Measurements from ENCODE around the gene TIAL1.
"Not testable (repeated sequence)": the region's sequence is repeated elsewhere in the genome, so short reads cannot be mapped to it uniquely, and the experiment has no call there.

Gene TIAL1

DNA sequence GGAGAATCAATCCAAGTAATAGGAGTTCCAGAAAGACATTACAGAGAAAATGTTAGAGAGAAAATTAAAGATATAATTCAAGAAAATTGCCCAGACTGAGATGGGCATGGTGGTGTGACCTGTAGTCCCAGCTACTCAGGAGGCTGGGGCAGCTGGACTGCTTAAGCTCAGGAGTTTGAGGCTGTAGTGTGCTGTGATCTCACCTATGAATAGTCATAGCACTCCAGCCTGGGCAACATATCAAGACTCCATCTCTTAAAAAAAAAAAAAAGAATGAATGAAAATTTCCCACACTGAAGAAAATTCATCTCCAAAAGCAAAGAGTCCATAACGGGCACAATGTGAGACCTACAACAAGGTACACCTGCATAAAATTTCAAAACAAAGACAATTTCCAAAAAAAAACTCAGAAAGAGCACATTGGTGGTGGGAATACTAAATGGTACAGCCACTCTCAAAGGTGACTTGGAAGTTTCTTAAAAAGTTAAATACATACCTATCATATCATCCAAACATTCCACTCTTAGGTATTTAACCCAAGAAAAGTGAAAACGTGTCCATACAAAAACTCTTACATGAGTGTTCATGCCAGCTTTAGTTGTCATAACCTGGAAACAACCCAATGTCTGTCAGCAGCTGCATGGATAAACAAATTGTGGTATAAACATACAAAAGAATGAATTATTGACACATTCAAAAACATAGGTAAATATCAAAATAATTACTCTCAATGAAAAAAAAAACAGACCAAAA lies 47.3 kb downstream of the TIAL1 start:
- no peak for DNase-seq (ENCODE audit: low read depth in 2 of 2)

DNA sequence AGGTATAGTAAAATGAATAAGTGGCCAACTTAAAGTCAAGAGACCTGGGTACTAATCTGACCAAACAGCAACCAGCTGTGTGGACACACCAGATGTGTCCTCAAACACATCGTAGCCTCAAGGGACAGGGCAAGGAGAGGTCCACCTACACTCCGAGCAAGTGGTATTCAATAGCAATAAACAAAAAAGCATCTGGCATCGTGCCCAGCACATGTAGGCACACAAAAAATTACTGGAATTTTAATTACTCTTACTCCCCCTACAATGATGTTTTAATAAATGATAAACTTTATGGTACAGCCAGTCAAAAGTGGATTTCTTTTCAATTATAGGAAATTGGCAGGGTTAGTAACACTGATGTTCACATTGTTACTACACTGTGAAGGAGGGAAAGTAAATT lies 50.8 kb downstream of the TIAL1 start:
- no peak for DNase-seq (ENCODE audit: low read depth in 2 of 2)

DNA sequence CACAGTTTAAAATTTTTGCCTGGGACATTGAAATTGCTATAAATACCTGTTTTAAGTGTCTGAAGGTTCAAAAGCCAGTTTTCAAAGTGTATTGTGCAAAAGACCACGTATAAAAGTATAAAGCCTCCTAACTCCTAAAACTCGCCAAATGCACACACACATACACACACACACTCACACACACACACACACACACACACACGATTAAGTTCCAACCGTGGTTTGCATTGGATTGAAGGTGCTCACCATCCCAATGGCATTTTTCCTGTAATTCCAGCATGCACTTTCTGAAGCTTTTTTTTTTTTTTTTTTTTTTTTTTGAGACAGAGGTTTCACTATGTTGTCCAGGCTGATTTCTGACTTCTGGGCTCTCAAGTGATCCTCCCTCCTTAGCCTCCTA lies 51.5 kb downstream of the TIAL1 start:
- no peak for DNase-seq (ENCODE audit: low read depth in 2 of 2)

DNA sequence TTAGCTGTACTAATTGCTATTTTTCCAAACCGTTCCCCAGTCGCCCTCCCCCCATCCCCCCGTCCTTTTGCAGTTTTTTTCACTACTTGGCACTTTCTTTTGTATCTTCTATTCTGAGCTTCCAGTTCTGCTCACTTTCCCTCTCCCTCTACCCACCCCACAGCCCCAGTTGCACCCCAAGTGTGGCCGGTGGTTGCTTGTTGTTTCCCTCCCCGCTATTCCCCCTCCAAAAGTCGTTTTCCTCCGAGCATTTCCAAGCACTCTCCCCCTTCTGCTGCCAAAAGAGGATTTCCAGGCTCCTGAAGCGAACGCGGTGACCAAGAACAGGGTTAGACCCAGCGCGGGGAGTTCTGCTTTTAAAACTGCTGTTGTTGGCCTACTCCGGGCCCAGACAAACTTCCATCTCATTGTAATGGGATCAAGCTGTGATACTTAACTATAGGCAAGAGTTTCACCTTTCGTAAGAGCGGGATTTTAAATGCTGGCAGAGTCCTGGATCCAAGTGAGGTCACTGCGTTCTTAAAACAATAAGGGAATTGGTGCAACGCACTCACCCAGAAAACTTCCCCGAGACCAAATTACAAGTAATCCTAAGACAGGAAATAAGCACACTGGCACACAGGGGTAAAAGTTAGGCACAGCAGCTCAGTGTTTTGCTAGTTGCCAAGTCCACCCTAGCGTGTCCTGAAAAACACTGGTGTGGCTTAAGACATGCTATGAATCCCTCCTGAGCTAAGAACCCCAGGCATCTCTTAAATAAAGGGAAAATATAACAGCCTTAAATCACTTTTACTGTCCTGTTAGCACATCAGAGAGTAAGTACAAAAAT lies 52.7 kb downstream of the TIAL1 start:
- no peak for DNase-seq (ENCODE audit: low read depth in 2 of 2)

DNA sequence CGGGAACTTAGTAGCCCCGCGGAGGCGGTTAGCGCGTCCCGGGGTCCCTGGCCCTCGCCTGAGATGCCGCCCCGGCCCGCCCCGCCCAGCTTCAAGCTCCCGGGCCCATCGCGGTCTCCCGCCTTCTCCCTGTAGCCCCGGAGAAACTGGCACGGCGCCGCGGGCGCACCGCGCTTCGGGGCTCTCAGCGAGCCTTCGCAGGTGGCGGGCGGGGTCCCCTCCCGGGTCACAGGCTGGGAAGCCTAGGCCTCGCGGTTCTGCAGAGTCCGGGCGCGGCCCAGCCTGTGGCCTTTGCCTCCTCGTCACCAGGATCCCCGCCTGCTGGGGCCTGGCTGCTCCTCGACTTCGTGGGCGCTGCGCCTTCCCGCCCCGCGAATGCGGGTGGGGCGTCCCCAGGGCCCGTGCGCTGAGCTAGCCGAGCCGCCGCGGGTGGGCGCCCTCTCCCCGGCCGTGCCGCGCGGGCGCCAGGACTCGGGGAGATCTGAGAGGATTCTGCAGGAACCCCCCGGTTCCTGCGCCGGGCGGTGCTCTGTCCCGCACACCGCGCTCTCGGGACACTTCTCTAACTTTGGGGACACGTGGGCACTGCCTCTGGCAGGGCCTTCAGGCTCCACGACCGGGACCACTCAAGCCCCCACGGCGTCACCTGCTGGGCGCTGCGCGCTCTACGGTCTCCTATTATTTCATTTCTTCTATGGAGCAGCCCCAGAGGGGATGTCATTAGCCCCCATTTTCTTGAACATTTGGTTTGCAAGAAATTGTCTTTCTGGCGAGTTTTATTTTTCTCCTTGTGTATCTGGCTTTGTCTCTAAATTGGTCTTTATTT lies 53.6 kb downstream of the TIAL1 start:
- DNase-seq (ENCODE audit: low read depth in 2 of 2), result peak; percentile 39 to 49

DNA sequence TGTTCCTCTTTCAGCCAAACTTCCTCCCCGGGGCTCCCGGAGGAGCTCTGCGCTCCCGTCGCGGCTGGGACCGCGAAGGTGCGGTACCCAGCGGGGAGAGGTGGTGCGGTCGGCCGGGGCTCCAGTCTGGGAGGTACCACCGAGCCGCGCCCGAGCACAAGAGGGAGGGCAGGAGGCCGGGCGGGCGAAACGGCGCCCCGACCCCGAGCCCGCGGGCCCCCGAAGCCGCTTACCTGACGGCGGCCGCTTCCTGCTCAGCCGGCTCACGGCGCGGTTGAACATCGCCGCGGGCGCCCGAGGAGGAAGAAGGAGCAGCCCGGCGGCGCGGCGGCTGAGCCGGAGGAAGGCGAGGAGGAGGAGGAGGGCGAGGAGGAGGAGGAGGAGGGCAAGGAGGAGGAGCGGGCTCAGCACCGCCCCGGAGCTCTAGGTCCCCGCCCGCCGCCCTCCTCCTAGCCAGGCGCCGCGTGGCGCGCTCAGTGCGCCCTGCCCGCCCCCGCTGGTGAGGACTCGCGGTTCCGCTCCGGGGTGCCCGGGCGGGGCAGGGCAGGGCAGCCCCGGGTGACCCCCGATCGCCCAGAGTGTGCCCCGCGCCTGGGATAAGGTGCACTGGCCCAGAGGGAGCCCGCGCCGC lies 54.3 kb downstream of the TIAL1 start, which contains the start of gene RGS10:
TSS of gene RGS10 (minus strand) at position 363 of the 631 bp plus-strand sequence. CDS start at position 282, 81 bp downstream.
- peak; percentile 77 to 82 for DNase-seq (ENCODE audit: low read depth in 2 of 2)

DNA sequence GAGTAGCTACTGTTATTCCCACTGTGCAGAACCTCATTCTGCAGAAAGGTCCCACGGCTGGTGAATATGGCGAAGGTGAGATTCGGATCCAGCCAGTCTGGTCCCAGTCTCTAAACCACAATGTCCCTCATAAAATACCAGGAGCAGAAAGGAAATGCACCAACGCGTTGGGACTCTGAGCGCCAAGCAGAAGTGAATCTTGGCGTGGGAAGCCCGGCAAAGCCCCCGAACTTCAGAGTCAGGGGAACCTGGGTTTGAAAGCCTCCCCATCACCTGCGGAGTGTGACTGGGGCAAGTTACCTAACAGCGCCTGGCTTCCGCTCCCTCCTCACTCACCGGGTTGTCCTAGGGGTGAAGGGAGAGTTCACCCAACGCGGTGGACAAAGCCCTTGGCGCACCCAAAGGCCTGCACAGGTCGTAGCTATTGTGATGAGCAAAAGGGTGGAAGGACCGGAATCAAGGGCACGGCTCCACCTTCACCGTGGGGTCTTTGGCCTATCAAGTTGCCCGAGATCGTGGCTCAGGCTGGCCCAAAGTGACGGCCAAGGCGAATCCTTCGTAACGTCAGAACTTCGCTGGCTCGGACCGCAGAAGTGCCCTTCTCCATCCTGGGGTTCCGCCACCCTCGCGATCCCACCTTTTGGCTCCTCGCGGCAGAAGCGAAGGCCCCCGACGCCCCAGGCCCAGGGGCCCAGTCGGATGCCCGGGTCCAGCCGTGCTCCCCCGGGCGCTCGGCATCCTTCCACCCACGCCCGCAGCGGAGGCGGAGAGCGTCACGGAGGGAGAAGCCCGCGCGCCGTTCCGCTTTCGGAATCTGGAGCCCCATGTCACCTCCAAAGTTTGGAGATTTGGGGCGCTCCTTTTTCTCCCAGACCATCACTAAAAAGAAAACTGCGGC lies 55.1 kb downstream of the TIAL1 start:
- peak; percentile 56 to 60 for DNase-seq (ENCODE audit: low read depth in 2 of 2)

DNA sequence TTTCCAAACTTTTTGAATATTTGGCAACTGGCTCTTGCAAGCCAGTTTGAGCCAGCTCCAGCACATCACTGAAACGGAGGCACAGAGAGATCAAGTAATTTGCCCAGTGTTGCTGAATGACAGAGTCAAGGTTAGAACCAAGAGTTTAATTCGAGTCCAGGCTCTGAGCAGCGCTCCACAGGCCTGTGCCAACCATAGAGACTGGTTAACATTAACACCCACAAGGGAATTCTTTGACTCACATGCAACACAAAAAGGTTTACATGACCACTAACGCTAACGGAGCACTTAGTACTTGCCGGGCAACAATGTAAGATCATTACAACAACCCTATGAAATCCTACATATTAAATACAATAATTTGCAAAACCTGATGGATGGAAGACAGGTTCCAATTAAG lies 55.7 kb downstream of the TIAL1 start:
- no peak for DNase-seq (ENCODE audit: low read depth in 2 of 2)

DNA sequence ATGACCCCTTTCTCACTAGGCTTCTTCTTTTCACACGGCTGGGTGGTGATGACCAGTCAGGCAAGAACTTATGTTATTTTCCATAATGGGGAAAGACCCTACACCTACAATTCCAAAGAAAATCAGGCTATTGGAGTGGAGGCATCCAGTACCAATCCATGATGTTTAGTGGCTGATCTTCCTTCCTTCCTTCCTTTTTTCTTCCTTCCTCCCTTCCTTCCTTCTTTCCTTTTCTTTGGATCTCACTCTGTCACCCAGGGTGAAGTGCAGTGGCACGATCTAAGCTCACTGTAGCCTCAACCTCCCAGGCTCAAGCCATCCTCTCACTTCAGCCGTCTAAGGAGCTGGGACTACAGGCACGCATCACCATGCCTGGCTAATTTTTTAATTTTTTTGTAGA lies 56.7 kb downstream of the TIAL1 start:
- DNase-seq (ENCODE audit: low read depth in 2 of 2), result no peak

DNA sequence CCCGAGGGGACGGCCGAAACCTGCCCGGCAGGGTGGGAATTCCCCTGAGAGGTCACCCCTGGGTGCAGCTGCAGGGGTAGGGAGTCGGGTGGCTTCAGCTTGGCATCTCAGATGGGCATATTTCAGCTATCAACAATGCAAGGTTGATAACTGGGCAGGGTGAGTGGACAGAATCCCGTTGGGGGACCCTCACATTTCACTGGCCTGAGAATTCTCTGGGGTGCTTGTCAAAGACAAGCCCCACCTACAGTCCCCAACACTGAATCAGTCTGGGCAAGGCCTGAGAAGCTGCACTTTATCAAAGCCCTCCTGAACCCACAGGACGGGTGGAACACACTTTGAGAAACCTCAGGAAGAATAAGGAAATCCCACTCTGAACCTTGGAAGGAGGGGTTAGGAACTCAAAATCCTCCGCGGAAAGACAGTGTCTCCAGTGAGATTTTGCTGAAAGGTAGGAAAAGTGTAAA lies 57.4 kb downstream of the TIAL1 start:
- no peak for DNase-seq (ENCODE audit: low read depth in 2 of 2)

DNA sequence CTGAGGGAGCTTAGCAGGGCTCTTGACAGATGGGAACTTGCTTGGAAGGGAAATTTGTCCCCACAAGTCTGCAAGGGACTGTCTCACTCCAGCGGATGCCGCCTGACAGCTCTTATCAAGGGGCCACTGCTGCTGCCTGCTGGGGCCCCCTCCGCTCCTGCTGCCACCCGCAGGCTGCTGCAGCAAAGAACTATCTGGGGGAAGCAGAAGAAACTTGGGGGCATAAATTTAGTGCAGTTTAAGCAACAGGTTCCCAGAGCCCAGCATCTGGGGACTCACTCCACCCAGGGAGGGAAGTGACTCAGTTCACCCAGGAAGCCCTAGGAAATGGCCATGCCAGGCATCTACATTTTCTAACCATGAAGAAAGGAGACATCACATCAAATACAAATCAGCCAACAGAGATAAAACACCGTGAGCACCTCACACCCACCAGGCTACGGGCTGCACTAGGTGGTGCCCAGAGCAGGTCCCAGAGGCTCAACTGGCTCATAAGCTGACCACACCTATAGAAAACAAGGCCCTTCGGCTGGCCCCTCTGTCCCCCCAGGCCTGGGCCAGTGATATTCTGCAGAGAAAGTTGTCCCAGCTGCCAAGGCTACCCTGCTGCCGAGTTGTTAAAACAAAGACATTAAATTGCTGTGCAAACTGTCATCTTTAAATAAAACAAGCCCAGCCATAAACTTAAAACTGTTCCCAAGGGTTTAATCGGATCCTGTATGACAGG lies 58.0 kb downstream of the TIAL1 start:
- DNase-seq (ENCODE audit: low read depth in 2 of 2), result no peak

DNA sequence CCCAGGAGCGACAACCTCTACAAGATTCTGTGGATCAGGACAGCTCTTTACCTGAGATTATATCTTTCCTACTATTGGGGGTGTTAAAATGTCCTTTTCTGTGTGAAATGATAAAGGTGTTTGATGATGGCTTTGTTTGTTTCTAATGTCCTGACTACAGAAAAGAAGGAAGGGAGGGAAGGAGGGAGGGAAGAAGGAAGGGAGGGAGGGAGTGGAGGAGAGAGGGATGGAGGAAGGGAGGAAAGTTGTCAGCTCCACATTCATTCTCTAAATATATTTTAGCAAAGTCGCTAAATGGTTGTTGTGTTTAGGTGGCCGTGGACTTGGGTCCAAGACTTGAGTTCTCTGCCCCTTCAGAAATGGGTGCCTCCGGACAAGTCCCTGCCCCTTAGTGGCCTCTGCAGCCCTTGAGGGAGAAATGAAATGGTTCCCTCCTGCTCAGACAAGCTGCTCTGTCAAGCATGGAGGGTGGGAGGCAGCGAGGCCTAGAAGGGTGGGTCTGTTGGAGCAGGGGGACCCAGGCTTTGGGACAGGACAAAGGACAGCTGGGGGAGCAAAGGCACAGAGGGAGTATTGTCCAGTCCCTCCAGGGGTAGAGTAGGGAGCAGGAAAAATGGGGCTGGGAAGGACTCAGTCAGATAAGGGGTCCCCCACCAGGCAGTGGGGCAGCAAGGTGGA lies 58.7 kb downstream of the TIAL1 start:
- no peak for DNase-seq (ENCODE audit: low read depth in 2 of 2)

DNA sequence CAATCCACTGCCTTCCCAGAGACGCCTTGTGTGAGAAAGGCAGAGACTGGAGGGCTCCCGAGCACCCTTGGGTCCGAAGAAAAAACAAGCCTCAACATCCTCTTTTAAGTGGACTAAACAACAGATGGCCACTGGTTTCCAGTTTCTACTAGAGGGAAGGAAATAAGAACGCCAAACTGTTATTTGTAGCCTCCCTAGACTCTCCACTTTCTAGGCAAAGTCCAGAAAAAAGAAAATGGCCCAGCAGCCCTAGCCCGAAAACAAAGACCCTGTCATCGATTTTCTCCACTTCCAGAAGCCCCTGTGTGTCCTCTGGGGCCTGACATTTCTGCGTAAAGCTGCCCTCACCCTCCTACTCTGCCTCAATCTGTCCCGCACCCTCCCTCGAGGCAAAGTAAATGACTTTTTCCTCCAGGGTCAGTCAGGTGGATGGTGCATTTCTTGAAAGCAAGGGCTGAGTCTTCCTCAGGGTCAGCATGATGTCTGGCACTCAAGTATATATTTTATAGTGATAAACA lies 60.2 kb downstream of the TIAL1 start:
- no peak for DNase-seq (ENCODE audit: low read depth in 2 of 2)

DNA sequence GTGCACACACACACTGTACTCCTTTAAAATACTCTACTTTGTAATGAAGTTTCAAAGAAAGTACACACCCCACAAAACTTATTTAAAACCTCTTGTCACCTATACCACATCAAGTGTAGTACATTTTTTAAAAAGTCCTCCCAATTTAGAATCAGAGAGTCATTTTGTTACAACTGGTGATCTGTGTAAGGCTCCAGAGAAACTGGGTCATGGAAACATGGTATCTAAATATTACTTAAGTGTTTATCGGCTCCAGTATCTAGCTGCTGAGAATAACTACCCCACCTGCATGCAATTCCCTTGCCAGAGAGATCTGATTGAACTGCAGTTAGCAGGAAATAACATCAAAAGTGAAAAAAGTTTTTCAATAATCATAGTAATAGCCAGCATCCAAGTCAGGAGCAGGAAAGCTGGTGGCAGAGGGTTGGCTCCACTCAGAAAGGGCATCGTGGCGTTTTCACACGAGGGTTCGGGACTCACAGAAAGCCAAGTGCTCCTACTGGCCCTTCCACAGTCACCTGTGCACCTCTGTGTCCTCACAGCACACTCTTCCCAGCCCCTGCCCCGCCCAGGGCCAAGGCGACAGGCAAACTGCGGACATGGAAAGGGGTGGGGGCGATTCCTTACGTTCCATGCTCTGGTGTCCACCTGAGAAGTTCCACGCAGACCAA lies 60.8 kb downstream of the TIAL1 start:
- no peak for DNase-seq (ENCODE audit: low read depth in 2 of 2)

DNA sequence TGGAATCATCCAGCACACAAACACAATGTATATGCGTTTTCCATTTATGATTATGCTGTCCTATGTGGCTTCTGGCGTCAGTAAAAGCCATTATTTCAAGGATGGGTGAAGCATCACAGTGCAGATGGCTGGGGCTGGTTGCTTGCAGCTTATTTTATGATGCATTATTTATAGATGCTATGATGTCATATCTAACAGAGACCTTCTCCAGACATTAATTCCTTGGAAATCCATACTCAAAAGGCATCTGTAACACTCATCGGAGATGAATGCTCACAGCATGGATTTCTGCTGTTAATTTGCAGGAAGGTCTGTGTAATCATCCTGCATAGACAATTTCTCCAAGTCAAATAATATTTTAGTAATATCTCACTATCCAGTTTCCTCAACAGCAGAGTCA lies 61.5 kb downstream of the TIAL1 start:
- no peak for DNase-seq (ENCODE audit: low read depth in 2 of 2)

DNA sequence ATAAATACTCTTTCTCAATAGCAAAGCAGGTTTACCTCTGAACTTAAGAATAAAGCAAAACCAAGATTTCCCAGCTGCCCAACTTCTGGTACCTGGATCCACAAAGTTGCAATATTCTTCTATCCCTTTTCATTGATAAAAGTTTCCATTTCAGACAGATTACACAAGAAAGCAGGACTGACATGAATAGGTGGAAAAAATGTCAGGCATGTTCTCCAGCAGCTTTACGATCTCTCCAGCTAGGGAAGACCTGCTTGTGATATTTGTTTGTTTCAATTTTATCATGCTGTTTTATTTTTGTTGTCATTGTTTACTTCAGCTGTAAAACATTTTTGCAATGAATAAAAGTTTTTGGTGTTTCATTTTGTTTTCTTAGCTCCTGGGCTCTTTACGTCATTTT lies 63.3 kb downstream of the TIAL1 start:
- DNase-seq (ENCODE audit: low read depth in 2 of 2), result no peak

DNA sequence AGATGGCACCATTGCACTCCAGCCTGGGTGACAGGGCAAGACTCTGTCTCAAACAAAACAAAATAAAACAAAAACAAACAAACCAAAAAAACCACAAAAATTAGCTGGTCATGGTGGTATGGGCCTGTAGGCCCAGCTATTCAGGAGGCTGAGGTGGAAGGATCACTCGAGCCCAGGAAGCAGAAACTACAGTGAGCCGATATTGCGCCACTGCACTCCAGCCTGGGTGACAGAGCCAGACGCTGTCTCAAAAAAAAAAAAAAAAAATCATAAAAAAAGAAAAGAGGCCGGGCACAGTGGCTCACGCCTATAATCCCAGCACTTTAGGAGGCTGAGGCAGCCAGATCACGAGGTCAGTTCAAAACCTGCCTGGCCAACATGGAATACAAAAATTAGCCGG lies 64.0 kb downstream of the TIAL1 start:
- not testable (repeated sequence) for DNase-seq (ENCODE audit: low read depth in 2 of 2)

DNA sequence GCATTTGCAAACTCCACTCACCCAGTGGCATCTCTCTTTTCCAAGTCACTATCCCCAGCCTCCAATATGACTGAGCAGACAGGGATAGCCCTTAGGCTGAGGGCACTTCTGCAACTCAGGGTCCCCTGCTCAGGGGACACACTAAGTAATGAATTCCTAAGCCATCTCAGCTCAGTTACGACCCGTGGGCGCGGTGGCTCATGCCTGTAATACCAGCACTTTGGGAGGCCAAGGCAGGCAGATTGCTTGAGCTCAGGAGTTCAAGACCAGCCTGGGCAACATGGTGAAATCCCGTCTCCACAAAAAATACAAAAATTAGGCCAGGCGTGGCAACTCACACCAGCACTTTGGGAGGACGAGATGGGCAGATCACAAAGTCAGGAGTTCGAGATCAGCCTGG lies 64.5 kb downstream of the TIAL1 start:
- not testable (repeated sequence) for DNase-seq (ENCODE audit: low read depth in 2 of 2)

All from activated CD8-positive, alpha-beta memory T cell treated with anti-CD3 and anti-CD28 coated beads for 4 hours (primary cell).